Testis (tissue), 2 donors: ENCODE results near the gene CHD5.

Source experiments
- POLR2A ChIP-seq: fragments of 450-650 bp; IDR thresholded peaks from one replicate; pipeline ENCODE4 v1.6.1; 2017; ENCODE audit warnings: antibody characterized with exemption, mild to moderate bottlenecking, moderate library complexity
- TF ChIP-seq, protein P1 (sequence below), 3 experiments: fragments of 450-650 bp in 2 of 3; fragments of 200-600 bp in 1 of 3; sonication (generic) in 1 of 3; IDR thresholded peaks; one replicate each; pipeline ENCODE4 v1.5.1; 2016 to 2019; ENCODE audit warnings: antibody characterized with exemption in 3 of 3, mild to moderate bottlenecking in 2 of 3, moderate library complexity in 1 of 3

DNA sequence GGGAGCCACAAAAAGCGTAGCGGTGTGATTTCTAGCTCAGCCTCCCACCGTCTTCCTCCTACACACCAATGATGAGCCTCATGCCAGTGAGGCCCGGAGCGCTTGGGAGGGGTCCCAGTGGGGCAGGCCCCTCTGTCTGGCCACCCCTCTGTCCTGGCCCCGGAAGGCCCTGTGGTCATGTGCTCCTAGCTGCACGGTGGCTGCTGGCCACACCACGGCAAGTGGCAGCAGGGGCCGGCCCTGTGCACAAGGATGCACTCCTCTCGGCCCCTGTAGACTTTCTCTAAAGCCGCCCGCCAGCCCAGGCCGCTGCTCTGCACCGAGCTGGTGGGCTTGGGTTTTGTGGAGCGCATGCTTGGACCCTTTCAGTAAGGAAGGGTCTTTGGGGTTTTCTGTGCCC lies 80.8 kb downstream of the CHD5 start:
- TF ChIP-seq, protein P1, sequence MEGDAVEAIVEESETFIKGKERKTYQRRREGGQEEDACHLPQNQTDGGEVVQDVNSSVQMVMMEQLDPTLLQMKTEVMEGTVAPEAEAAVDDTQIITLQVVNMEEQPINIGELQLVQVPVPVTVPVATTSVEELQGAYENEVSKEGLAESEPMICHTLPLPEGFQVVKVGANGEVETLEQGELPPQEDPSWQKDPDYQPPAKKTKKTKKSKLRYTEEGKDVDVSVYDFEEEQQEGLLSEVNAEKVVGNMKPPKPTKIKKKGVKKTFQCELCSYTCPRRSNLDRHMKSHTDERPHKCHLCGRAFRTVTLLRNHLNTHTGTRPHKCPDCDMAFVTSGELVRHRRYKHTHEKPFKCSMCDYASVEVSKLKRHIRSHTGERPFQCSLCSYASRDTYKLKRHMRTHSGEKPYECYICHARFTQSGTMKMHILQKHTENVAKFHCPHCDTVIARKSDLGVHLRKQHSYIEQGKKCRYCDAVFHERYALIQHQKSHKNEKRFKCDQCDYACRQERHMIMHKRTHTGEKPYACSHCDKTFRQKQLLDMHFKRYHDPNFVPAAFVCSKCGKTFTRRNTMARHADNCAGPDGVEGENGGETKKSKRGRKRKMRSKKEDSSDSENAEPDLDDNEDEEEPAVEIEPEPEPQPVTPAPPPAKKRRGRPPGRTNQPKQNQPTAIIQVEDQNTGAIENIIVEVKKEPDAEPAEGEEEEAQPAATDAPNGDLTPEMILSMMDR (IDR thresholded peaks at IDR 0.05): no peak
- no peak for TF ChIP-seq POLR2A
